H9 (cell line): ENCODE results near the gene SCN5A. TPM values are rescaled to one million over a fixed set of nuclear protein-coding genes. Genes with fewer than 3 reads are reported as not detected.

Source experiments
- DNase-seq: peaks from one replicate; pipeline ENCODE4 v3.0.0-alpha.2; 2017
- H2AFZ ChIP-seq: one replicate; pipeline ENCODE4 v1.6.1; 2013; ENCODE audit warnings: mild to moderate bottlenecking, low read length, control low read depth, moderate library complexity
- H2AK5ac ChIP-seq: 2 replicates; pipeline ENCODE4 v1.6.1; 2013; ENCODE audit warnings: low read length, control low read depth, mixed read lengths; ENCODE audit not compliant: insufficient read length
- H2BK120ac ChIP-seq: one replicate; pipeline ENCODE4 v1.6.1; 2013; ENCODE audit warnings: low read depth, mild to moderate bottlenecking, low read length, control low read depth, inconsistent platforms; ENCODE audit not compliant: poor library complexity, severe bottlenecking
- H2BK12ac ChIP-seq: 2 replicates; pipeline ENCODE4 v1.6.1; 2013; ENCODE audit warnings: low read length, control low read depth, mixed read lengths, low read depth; ENCODE audit not compliant: insufficient read length
- H2BK15ac ChIP-seq: 2 replicates; pipeline ENCODE4 v1.6.1; 2013; ENCODE audit warnings: low read depth, low read length, control low read depth
- H2BK20ac ChIP-seq: one replicate; pipeline ENCODE4 v1.6.1; 2013; ENCODE audit warnings: low read depth, mild to moderate bottlenecking, low read length, control low read depth, inconsistent platforms; ENCODE audit not compliant: poor library complexity, severe bottlenecking
- H2BK5ac ChIP-seq: 2 replicates; pipeline ENCODE4 v1.6.1; 2013; ENCODE audit warnings: low read length, control low read depth, mixed read lengths; ENCODE audit not compliant: insufficient read length
- H3K14ac ChIP-seq: 2 replicates; pipeline ENCODE4 v1.6.1; 2013; ENCODE audit warnings: low read length, control low read depth; ENCODE audit not compliant: insufficient read depth
- H3K18ac ChIP-seq: 2 replicates; pipeline ENCODE4 v1.6.1; 2013; ENCODE audit warnings: low read depth, mild to moderate bottlenecking, mixed read lengths, low read length, control low read depth; ENCODE audit not compliant: insufficient read length
- H3K23ac ChIP-seq: 2 replicates; pipeline ENCODE4 v1.6.1; 2013; ENCODE audit warnings: low read length, control low read depth, mixed read lengths, low read depth; ENCODE audit not compliant: insufficient read length
- H3K23me2 ChIP-seq: 2 replicates; pipeline ENCODE4 v1.6.1; 2013; ENCODE audit warnings: low read depth, mild to moderate bottlenecking, mixed read lengths, low read length, control low read depth; ENCODE audit not compliant: insufficient read length, poor library complexity, severe bottlenecking
- H3K27ac ChIP-seq: 2 replicates; pipeline ENCODE4 v1.5.1; 2013; ENCODE audit warnings: low read length, control low read depth, mixed read lengths, low read depth; ENCODE audit not compliant: insufficient read length
- H3K27me3 ChIP-seq: 2 replicates; pipeline ENCODE4 v1.6.1; 2013; ENCODE audit warnings: low read length, control low read depth, inconsistent platforms; ENCODE audit not compliant: insufficient read depth
- H3K4ac ChIP-seq: 2 replicates; pipeline ENCODE4 v1.6.1; 2013; ENCODE audit warnings: low read depth, mild to moderate bottlenecking, control low read depth, inconsistent platforms, low read length, moderate library complexity
- H3K4me1 ChIP-seq: 2 replicates; pipeline ENCODE4 v1.6.1; 2013; ENCODE audit warnings: low read length, control low read depth, inconsistent platforms; ENCODE audit not compliant: insufficient read depth
- H3K4me2 ChIP-seq: 2 replicates; pipeline ENCODE4 v1.6.1; 2013; ENCODE audit warnings: low read length, control low read depth, mixed read lengths; ENCODE audit not compliant: insufficient read length, insufficient read depth
- H3K56ac ChIP-seq: 2 replicates; pipeline ENCODE4 v1.6.1; 2013; ENCODE audit warnings: low read depth, mild to moderate bottlenecking, mixed read lengths, low read length, control low read depth; ENCODE audit not compliant: insufficient read length
- H3K79me1 ChIP-seq: 2 replicates; pipeline ENCODE4 v1.6.1; 2013; ENCODE audit warnings: low read depth, mild to moderate bottlenecking, moderate library complexity, low read length, control low read depth, inconsistent platforms; ENCODE audit not compliant: insufficient read depth, poor library complexity, severe bottlenecking
- H3K79me2 ChIP-seq: 2 replicates; pipeline ENCODE4 v1.6.1; 2013; ENCODE audit warnings: low read length, control low read depth, inconsistent platforms; ENCODE audit not compliant: insufficient read depth
- H3K9ac ChIP-seq: 2 replicates; pipeline ENCODE4 v1.6.1; 2013; ENCODE audit warnings: low read length, control low read depth, mixed read lengths; ENCODE audit not compliant: insufficient read length; ENCODE audit errors: extremely low read depth
- H3K9me3 ChIP-seq: one replicate; pipeline ENCODE4 v1.6.1; 2013; ENCODE audit warnings: low read depth, low read length, inconsistent platforms; ENCODE audit not compliant: control insufficient read depth
- H3T11ph ChIP-seq: one replicate; pipeline ENCODE4 v1.6.1; 2013; ENCODE audit warnings: mild to moderate bottlenecking, low read length, control low read depth, inconsistent platforms
- H4K20me1 ChIP-seq: one replicate; pipeline ENCODE4 v1.6.1; 2013; ENCODE audit not compliant: control insufficient read depth, insufficient read length, insufficient read depth
- H4K5ac ChIP-seq: 2 replicates; pipeline ENCODE4 v1.6.1; 2013; ENCODE audit warnings: low read depth, mild to moderate bottlenecking, mixed read lengths, low read length, control low read depth; ENCODE audit not compliant: insufficient read length
- H4K8ac ChIP-seq: replicated peaks from 2 replicates; pipeline ENCODE4 v1.6.1; 2013; ENCODE audit warnings: low read length, control low read depth, mixed read lengths, low read depth; ENCODE audit not compliant: insufficient read length
- H4K91ac ChIP-seq: 2 replicates; pipeline ENCODE4 v1.6.1; 2013; ENCODE audit warnings: low read depth, mild to moderate bottlenecking, moderate library complexity, mixed read lengths, low read length, control low read depth; ENCODE audit not compliant: insufficient read length
- H3K27ac Mint-ChIP-seq, 3 experiments: 2 replicates in 2 of 3; 3 replicates in 1 of 3; pipeline ENCODE4 v1.8.0; 2020 to 2021; ENCODE audit warnings: mixed read lengths in 3 of 3, mild to moderate bottlenecking in 1 of 3, moderate library complexity in 1 of 3
- H3K27me3 Mint-ChIP-seq: 2 replicates; pipeline ENCODE4 v1.8.0; 2021; ENCODE audit warnings: low read depth, mild to moderate bottlenecking, moderate library complexity, mixed read lengths
- H3K36me3 Mint-ChIP-seq, 3 experiments: 2 replicates in 2 of 3; 3 replicates in 1 of 3; pipeline ENCODE4 v1.8.0; 2020 to 2021; ENCODE audit warnings: low read depth in 3 of 3, mixed read lengths in 3 of 3; ENCODE audit not compliant: insufficient read depth in 1 of 3
- H3K4me1 Mint-ChIP-seq, 2 experiments: 2 replicates each; pipeline ENCODE4 v1.8.0; 2020; ENCODE audit warnings: mixed read lengths in 2 of 2
- H3K4me3 Mint-ChIP-seq, 2 experiments: 2 replicates in 1 of 2; 3 replicates in 1 of 2; pipeline ENCODE4 v1.8.0; 2020 to 2021; ENCODE audit warnings: mild to moderate bottlenecking in 2 of 2, mixed read lengths in 2 of 2, moderate library complexity in 1 of 2
- H3K9me3 Mint-ChIP-seq, 2 experiments: 2 replicates in 1 of 2; 3 replicates in 1 of 2; pipeline ENCODE4 v1.8.0; 2020; ENCODE audit warnings: mild to moderate bottlenecking in 2 of 2, mixed read lengths in 2 of 2, moderate library complexity in 1 of 2
- CTCF ChIP-seq: fragments of 200-600 bp; sonication (generic); conservative IDR thresholded peaks from 3 replicates; pipeline ENCODE4 v1.8.0; 2021; ENCODE audit warnings: antibody characterized with exemption, mild to moderate bottlenecking
- WGBS: extraction: QIAGEN DNeasy Blood & Tissue Kit; methylation state at CpG from one replicate; pipeline ENCODE4 v1.1.7; 2013; ENCODE audit warnings: missing lambda C conversion rate, low lambda C conversion rate, mixed read lengths; ENCODE audit not compliant: insufficient read length; ENCODE audit errors: extremely low coverage; 5-methylcytosine and 5-hydroxymethylcytosine counted together
- total RNA-seq: library from RNA; stranded (reverse); gene quantifications from 2 replicates; pipeline ENCODE4 v1.2.1, GENCODE V29; 2021

Gene SCN5A
- total RNA-seq, 1 experiment from 2014 or later = 6.5 TPM

GRCh38 chr3:38646062-38646461 is 3.4 kb downstream of the SCN5A start:
- H3K27me3 Mint-ChIP-seq = peaks cover 19% of the 10 kb centered on the region
- no peak for TF ChIP-seq CTCF
- peaks cover 3% of the 10 kb centered on the region for H4K20me1 ChIP-seq
- peaks cover 10% of the 10 kb centered on the region for H3K23me2 ChIP-seq
- no peak overlapping the region for H3K9ac ChIP-seq
- no peak overlapping the region for H2BK15ac ChIP-seq
- DNase-seq = no peak
- H3K27ac ChIP-seq = no peak overlapping the region
- H3K27ac Mint-ChIP-seq = no peak overlapping the region
- no peak overlapping the region for H3K23ac ChIP-seq
- no peak overlapping the region for H2AK5ac ChIP-seq
- H3K18ac ChIP-seq = no peak overlapping the region
- no peak overlapping the region for H2BK20ac ChIP-seq
- no peak overlapping the region for H2BK5ac ChIP-seq
- H4K8ac ChIP-seq = no peak overlapping the region
- H3K36me3 Mint-ChIP-seq = no peaks in the 10 kb centered on the region; a peak in 1 of 7 replicates
- H3K4me1 Mint-ChIP-seq = peaks cover 14 to 19% of the 10 kb centered on the region in 2 experiments
- 0 out of 2 replicates have a peak, but pooled peaks cover 4% of the 10 kb centered on the region for H3K4me1 ChIP-seq
- H3K9me3 ChIP-seq = no peaks in the 10 kb centered on the region
- no peaks in the 10 kb centered on the region for H3K79me2 ChIP-seq
- no peak overlapping the region for H2BK12ac ChIP-seq
- H3K27me3 ChIP-seq = peaks cover 17% of the 10 kb centered on the region; the same call in 1 of the 2 replicates
- H3K4me2 ChIP-seq = no peak overlapping the region
- no peak overlapping the region for H4K91ac ChIP-seq
- H2AFZ ChIP-seq = no peak overlapping the region
- no peak overlapping the region for H3K56ac ChIP-seq
- no peak overlapping the region for H4K5ac ChIP-seq
- no peak overlapping the region for H3K4ac ChIP-seq
- H3K79me1 ChIP-seq = no peaks in the 10 kb centered on the region
- no peak overlapping the region for H3K4me3 Mint-ChIP-seq
- no CpG with 5 or more reads among the region's 4 CpGs for WGBS
- no peak overlapping the region for H3T11ph ChIP-seq
- H3K14ac ChIP-seq = no peak overlapping the region
- no peaks in the 10 kb centered on the region for H3K9me3 Mint-ChIP-seq
- no peak overlapping the region for H2BK120ac ChIP-seq
